ENCODE measurements around the gene FUT8.

Gene FUT8

GRCh38 chr14:65783576-65783975, 371.0 kb downstream of the FUT8 start:
- DNase-seq (ENCODE audit: low spot score), result no peak
- TF ChIP-seq CTCF (IDR thresholded peaks at IDR 0.05; ENCODE audit: extremely low read depth, missing control alignments), result no peak

- DNase-seq (ENCODE audit: low spot score), result no peak
- TF ChIP-seq CTCF (IDR thresholded peaks at IDR 0.05; ENCODE audit: extremely low read depth, missing control alignments), result no peak
Observed at GRCh38 chr14:65784574-65784973, 372.0 kb downstream of the FUT8 start.

- no peak for DNase-seq (ENCODE audit: low spot score)
- no peak for TF ChIP-seq CTCF (IDR thresholded peaks at IDR 0.05; ENCODE audit: extremely low read depth, missing control alignments)
Observed at GRCh38 chr14:65787461-65787860, 374.9 kb downstream of the FUT8 start.

GRCh38 chr14:65788876-65789275, 376.3 kb downstream of the FUT8 start:
- no peak for DNase-seq (ENCODE audit: low spot score)
- TF ChIP-seq CTCF (IDR thresholded peaks at IDR 0.05; ENCODE audit: extremely low read depth, missing control alignments), result no peak

- TF ChIP-seq CTCF (IDR thresholded peaks at IDR 0.05; ENCODE audit: extremely low read depth, missing control alignments), result no peak
- DNase-seq (ENCODE audit: low spot score), result no peak
Observed at GRCh38 chr14:65789363-65789762, 376.8 kb downstream of the FUT8 start.

- no peak for DNase-seq (ENCODE audit: low spot score)
- TF ChIP-seq CTCF (IDR thresholded peaks at IDR 0.05; ENCODE audit: extremely low read depth, missing control alignments), result no peak
Observed at GRCh38 chr14:65790172-65790815, 377.8 kb downstream of the FUT8 start.

- DNase-seq (ENCODE audit: low spot score), result peak; percentile 14
- TF ChIP-seq CTCF (IDR thresholded peaks at IDR 0.05; ENCODE audit: extremely low read depth, missing control alignments), result no peak
Observed at GRCh38 chr14:65791191-65791981, 378.9 kb downstream of the FUT8 start.
